ENCODE results near the gene WNT9B. TPM values are rescaled to one million over a fixed set of nuclear protein-coding genes. Genes with fewer than 3 reads are reported as not detected.

WNT9B gene, protein sequence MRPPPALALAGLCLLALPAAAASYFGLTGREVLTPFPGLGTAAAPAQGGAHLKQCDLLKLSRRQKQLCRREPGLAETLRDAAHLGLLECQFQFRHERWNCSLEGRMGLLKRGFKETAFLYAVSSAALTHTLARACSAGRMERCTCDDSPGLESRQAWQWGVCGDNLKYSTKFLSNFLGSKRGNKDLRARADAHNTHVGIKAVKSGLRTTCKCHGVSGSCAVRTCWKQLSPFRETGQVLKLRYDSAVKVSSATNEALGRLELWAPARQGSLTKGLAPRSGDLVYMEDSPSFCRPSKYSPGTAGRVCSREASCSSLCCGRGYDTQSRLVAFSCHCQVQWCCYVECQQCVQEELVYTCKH
- not detected in 2 replicates for total RNA-seq

GRCh38 chr17:46851029-46851741, at the start of gene WNT9B:
TSS of gene WNT9B (plus strand) at chr17:46851583. CDS start at chr17:46851639, 56 bp downstream.

DNA sequence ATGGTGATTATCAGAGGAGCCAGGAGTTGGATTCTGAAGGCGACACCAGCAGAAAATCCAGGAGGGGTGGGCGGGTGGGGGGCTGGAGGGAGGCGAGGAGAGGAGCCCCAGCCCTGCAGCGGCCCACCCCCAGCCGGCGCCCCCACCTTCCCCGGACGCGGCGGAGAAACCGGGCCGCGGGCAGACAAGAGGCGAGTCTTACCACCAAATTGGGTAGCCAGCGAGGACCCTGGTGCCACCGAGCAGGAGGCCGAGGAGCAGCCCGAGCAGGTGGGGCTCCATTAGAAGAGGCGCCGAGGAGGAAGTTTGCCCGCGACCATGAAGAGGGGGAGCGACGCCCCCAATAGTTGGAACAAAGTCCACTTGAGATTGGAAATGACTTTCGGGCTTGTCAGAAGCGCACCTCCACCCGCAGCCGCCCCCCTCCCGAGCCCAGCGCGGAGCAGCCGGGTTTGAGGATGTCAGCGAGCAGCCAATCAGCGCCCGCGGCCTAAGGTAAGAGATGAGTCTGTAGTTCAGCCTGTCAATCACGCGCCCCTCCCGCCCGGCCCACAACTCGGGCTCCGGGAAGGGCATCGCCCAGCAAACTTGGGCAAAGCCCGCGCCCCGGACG, 33.0 kb upstream of the WNT9B start, which contains the start of gene WNT3:
WNT3 (minus strand) TSS at position 377 of the 613 bp plus-strand sequence; CDS start at position 282, 95 bp downstream.

GRCh38 chr17:46922804-46923635, 71.6 kb downstream of the WNT9B start, which contains the start of gene GOSR2:
TSS of gene GOSR2 (plus strand) at chr17:46923160. CDS start at chr17:46923193, 33 bp downstream.

Small RNA genes lying within 50 kb of the gene (small RNA-seq; reads per million reads assigned to genes)
- gene RNU6ATAC3P (ENCODE audit: low replicate concordance), result 0.10 reads per million

Other genes with a start within 250 kb of the WNT9B start
- gene WNT3, start 32.9 kb upstream of the WNT9B start, total RNA-seq, result 1.7 and 2.6 TPM in 2 replicates
- 59.0 and 73.5 TPM in 2 replicates for gene GOSR2, start 71.6 kb downstream of the WNT9B start, total RNA-seq
- not detected in 2 replicates for gene RPRML, start 127.7 kb downstream of the WNT9B start, total RNA-seq